HepG2 (cell line): ENCODE data around the gene RAD21L1. TPM values are rescaled to one million over a fixed set of nuclear protein-coding genes. Genes with fewer than 3 reads are reported as not detected.

Experiments used
- ATAC-seq: fragments of 200-7000 bp; cut with Tn5 transposase; 3 replicates; pipeline ENCODE4 v1.9.1; 2020; ENCODE audit warnings: mild to moderate bottlenecking, moderate library complexity
- BruUV-seq: library from RNA; stranded (reverse); fragments of 400-500 nt; replicated peaks from 2 replicates; lab custom pipeline; 2021; lab: Mats Ljungman, UMichigan
- CTCF ChIA-PET: fragments of 300-600 bp; formaldehyde crosslinking; extraction: SDS; loops from one replicate; lab custom pipeline; 2021; ENCODE audit warnings: low total read pairs, inconsistent platforms, low intra/inter-chr PET ratio; lab: Yijun Ruan, JAX
- POLR2A ChIA-PET: fragments of 350-600 bp; sonication (Branson Sonifier 250); formaldehyde crosslinking; loops from one replicate; lab custom pipeline; 2020; ENCODE audit warnings: antibody characterized with exemption, inconsistent platforms; lab: Yijun Ruan, JAX
- DNase-seq: peaks from one replicate; pipeline ENCODE4 v3.0.0-alpha.2; 2015; ENCODE audit warnings: low spot score
- FAIRE-seq: peaks from 3 replicates; lab custom pipeline; 2011; peaks lifted over from hg19 to GRCh38; lab: Jason Lieb, UNC
- H2AFZ ChIP-seq: one replicate; pipeline ENCODE4 v1.6.1; 2011; ENCODE audit warnings: low read length, inconsistent platforms
- H3K27ac ChIP-seq: fragments of 300-600 bp; 3 replicates; pipeline ENCODE4 v1.8.0; 2011; ENCODE audit warnings: mixed run types, mild to moderate bottlenecking, mixed read lengths, low read length, inconsistent platforms; ENCODE audit not compliant: insufficient read depth; ENCODE audit errors: extremely low read length
- H3K27me3 ChIP-seq, 2 experiments: fragments of 200-600 bp in 1 of 2; 2 replicates in 1 of 2; 3 replicates in 1 of 2; pipeline versions ENCODE4 v1.6.0 to v1.8.0; 2011; ENCODE audit warnings: low read length in 2 of 2, mild to moderate bottlenecking in 2 of 2, moderate library complexity in 2 of 2, inconsistent platforms in 1 of 2; ENCODE audit not compliant: insufficient read depth in 2 of 2, control insufficient read depth in 1 of 2
- H3K36me3 ChIP-seq, 2 experiments: fragments of 200-600 bp in 1 of 2; replicated peaks in 1 of 2; 2 replicates in 1 of 2; 3 replicates in 1 of 2; pipeline versions ENCODE4 v1.5.1 to v1.8.0; 2011; ENCODE audit warnings: low read length in 2 of 2, inconsistent platforms in 1 of 2; ENCODE audit not compliant: insufficient read depth in 2 of 2, control insufficient read depth in 1 of 2
- H3K4me1 ChIP-seq: 2 replicates; pipeline ENCODE4 v1.5.1; 2012; ENCODE audit warnings: low read length, inconsistent platforms; ENCODE audit not compliant: insufficient read depth
- H3K4me2 ChIP-seq: 2 replicates; pipeline ENCODE4 v1.6.0; 2011; ENCODE audit warnings: low read depth, low read length, inconsistent platforms
- H3K4me3 ChIP-seq, 3 experiments: fragments of 200-600 bp in 1 of 3; sonication (generic), shearing (Covaris generic) in 1 of 3; replicated peaks in 1 of 3; 2 replicates each; pipeline ENCODE4 v1.5.1; 2011 to 2016; ENCODE audit warnings: low read length in 3 of 3, inconsistent platforms in 2 of 3, low read depth in 2 of 3, mild to moderate bottlenecking in 2 of 3, control low read depth in 1 of 3, mixed read lengths in 1 of 3; ENCODE audit not compliant: insufficient read depth in 1 of 3
- H3K79me2 ChIP-seq: one replicate; pipeline ENCODE4 v1.6.1; 2011; ENCODE audit warnings: low read length, inconsistent platforms; ENCODE audit not compliant: insufficient read depth
- H3K9ac ChIP-seq: 2 replicates; pipeline ENCODE4 v1.6.0; 2011; ENCODE audit warnings: mild to moderate bottlenecking, low read depth, low read length, inconsistent platforms; ENCODE audit not compliant: insufficient read depth
- H3K9me3 ChIP-seq: 2 replicates; pipeline ENCODE4 v1.5.1; 2012; ENCODE audit warnings: mild to moderate bottlenecking, low read length
- H4K20me1 ChIP-seq: 2 replicates; pipeline ENCODE4 v1.6.0; 2011; ENCODE audit warnings: inconsistent platforms, mild to moderate bottlenecking, low read length, moderate library complexity; ENCODE audit not compliant: insufficient read depth
- KDM2A ChIP-seq: sonication (generic); formaldehyde crosslinking; IDR thresholded peaks from 2 replicates; pipeline ENCODE4 v1.4.0; 2020; ENCODE audit warnings: low read depth, missing genetic modification reagents, borderline replicate concordance
- USF2 ChIP-seq, 2 experiments: sonication (generic) in 1 of 2; formaldehyde crosslinking in 1 of 2; IDR thresholded peaks; 2 replicates each; pipeline versions ENCODE4 v1.5.1 to v1.6.1; 2011 to 2020; ENCODE audit warnings: borderline replicate concordance in 1 of 2, low read depth in 1 of 2, low read length in 1 of 2, mild to moderate bottlenecking in 1 of 2, missing genetic modification reagents in 1 of 2, moderate library complexity in 1 of 2
- ZSCAN29 ChIP-seq: sonication (generic); formaldehyde crosslinking; conservative IDR thresholded peaks from 2 replicates; pipeline ENCODE4 v1.4.0; 2020; ENCODE audit warnings: mild to moderate bottlenecking, missing genetic modification reagents
- WGBS: methylation state at CpG from one replicate; pipeline ENCODE4 v1.1.6; 2017; ENCODE audit warnings: low lambda C conversion rate; 5-methylcytosine and 5-hydroxymethylcytosine counted together
- in situ Hi-C: cut with HindIII; loops from 2 replicates; pipeline ENCODE4 v1.10.0; 2017; ENCODE audit warnings: low pct_unique_long_range_greater_than_20kb; ENCODE audit not compliant: extremely low pct_ligation_motif_present
- intact Hi-C: fragments of 100-400 bp; cut with micrococcal nuclease; formaldehyde crosslinking; loops from one replicate; pipeline ENCODE4 v1.10.0; 2022; ENCODE audit not compliant: unreplicated experiment
- polyA plus RNA-seq, 8 experiments: library from polyadenylated mRNA; depleted of rRNA in 3 of 8; stranded (reverse) in 7 of 8; unstranded in 1 of 8; fragments of >200 nt; fragmentation: Illumina TruSeq in 4 of 8; extraction: Trizol in 4 of 8; gene quantifications; 2 replicates each; pipeline versions ENCODE4 v1.2.1 to v1.2.3, GENCODE V29; 2011 to 2016; ENCODE audit warnings: low read depth in 4 of 8, missing spikeins in 1 of 8, mixed read lengths in 1 of 8; ENCODE audit not compliant: insufficient read depth in 1 of 8
- total RNA-seq, 5 experiments: library from RNA; depleted of rRNA; stranded (reverse); fragments of >200 nt; fragmentation: Illumina TruSeq; extraction: Trizol; gene quantifications; 2 replicates each; pipeline ENCODE4 v1.2.3, GENCODE V29; 2016; ENCODE audit warnings: low read depth in 1 of 5
- TF ChIP-seq, protein P1 (sequence below): fragments of 450-650 bp; IDR thresholded peaks from 2 replicates; pipeline ENCODE4 v1.6.1; 2016

The RAD21L1 gene
- total and polyA plus RNA-seq, 2 of the 13 experiments (the other 11 are each of a cell fraction or from before 2014, with no cell fraction given) = not detected

DNA sequence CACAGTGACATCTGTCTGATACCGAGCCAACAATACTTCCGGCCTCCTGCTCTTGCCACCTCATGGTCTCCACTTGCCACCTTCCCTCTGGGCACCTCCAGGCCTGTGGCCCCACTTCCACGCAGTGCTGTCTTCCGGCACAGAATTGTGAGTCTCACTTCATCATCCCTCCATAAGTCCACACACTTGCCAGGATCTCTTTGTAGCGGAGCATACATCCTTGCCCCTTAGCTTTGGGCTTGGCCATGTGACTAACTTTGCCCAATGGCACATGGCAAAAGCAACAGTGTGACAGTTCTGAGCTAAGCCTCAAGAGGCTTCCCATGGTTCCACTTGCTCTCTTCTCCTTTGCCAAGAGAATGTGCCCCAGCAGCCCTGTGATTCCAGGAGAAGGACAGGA is 27.1 kb upstream of the RAD21L1 start:
- FAIRE-seq = no peak
- CTCF ChIA-PET = no interaction called here
- in situ Hi-C loops = no loop called here

GRCh38 chr20:1199212-1199873 is 26.5 kb upstream of the RAD21L1 start:
- FAIRE-seq (no peak), DNase-seq (no peak)
- Histone ChIP-seq H3K27ac (no peak overlapping the region), H2AFZ (no peak overlapping the region), H4K20me1 (no peaks in the 10 kb centered on the region), H3K4me1 (no peaks in the 10 kb centered on the region), H3K4me2 (no peak overlapping the region), H3K9ac (no peak overlapping the region), H3K79me2 (no peaks in the 10 kb centered on the region), H3K36me3 (no peaks in the 10 kb centered on the region)
- intact Hi-C loops = no loop called here
- no TSS peak for BruUV-seq
- WGBS = 7% methylated on average over 7 of the region's 7 CpGs
- TF ChIP-seq ZSCAN29 (no peak), USF2 (IDR thresholded peaks at IDR 0.05; ENCODE audit: low read depth, low read length) (0 out of 2 replicates have a peak, but pooled peaks have one; percentile 18), USF2 (CRISPR knock-in tag; IDR thresholded peaks at IDR 0.05; ENCODE audit: borderline replicate concordance) (no peak)
- TF ChIP-seq, all 625 proteins: peak for 1
- Histone ChIP-seq H3K27me3 (peaks cover 4 to 20% of the 10 kb centered on the region in 2 experiments; a peak in 3 of 5 replicates), H3K9me3 (no peaks in the 10 kb centered on the region), H3K4me3 (no peak overlapping the region)
- in situ Hi-C loops = no loop called here
- ChIA-PET CTCF (no interaction called here), POLR2A (no interaction called here)
- ATAC-seq = peak; percentile 50

More for the DNA sequence above, 27.1 kb upstream of the RAD21L1 start:
- Histone ChIP-seq H3K9ac (no peak overlapping the region), H2AFZ (no peak overlapping the region), H3K36me3 (no peaks in the 10 kb centered on the region), H3K79me2 (no peaks in the 10 kb centered on the region), H3K4me2 (no peak overlapping the region), H3K4me3 (no peak overlapping the region), H3K27ac (no peak overlapping the region), H3K27me3 (peaks cover 2 to 14% of the 10 kb centered on the region in 2 experiments; a peak in 3 of 5 replicates), H4K20me1 (no peaks in the 10 kb centered on the region), H3K9me3 (no peaks in the 10 kb centered on the region), H3K4me1 (no peaks in the 10 kb centered on the region)
- intact Hi-C loops = no loop called here
- POLR2A ChIA-PET = no interaction called here
- no peak for ATAC-seq
- no peak for TF ChIP-seq KDM2A
- TF ChIP-seq, protein P1, sequence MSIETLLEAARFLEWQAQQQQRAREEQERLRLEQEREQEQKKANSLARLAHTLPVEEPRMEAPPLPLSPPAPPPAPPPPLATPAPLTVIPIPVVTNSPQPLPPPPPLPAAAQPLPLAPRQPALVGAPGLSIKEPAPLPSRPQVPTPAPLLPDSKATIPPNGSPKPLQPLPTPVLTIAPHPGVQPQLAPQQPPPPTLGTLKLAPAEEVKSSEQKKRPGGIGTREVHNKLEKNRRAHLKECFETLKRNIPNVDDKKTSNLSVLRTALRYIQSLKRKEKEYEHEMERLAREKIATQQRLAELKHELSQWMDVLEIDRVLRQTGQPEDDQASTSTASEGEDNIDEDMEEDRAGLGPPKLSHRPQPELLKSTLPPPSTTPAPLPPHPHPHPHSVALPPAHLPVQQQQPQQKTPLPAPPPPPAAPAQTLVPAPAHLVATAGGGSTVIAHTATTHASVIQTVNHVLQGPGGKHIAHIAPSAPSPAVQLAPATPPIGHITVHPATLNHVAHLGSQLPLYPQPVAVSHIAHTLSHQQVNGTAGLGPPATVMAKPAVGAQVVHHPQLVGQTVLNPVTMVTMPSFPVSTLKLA = 0 out of 2 replicates have a peak, but pooled peaks have one; percentile 13
- DNase-seq = no peak
- BruUV-seq = no TSS peak
- 82% methylated on average over 5 of the region's 5 CpGs for WGBS
